Measurements from ENCODE around the gene MYO16.
"Not testable (repeated sequence)": the region's sequence is repeated elsewhere in the genome, so short reads cannot be mapped to it uniquely, and the experiment has no call there.

The MYO16 gene

GRCh38 chr13:109074436-109074835 is 445.0 kb downstream of the MYO16 start:
- no peak for DNase-seq (ENCODE audit: low read depth)

DNA sequence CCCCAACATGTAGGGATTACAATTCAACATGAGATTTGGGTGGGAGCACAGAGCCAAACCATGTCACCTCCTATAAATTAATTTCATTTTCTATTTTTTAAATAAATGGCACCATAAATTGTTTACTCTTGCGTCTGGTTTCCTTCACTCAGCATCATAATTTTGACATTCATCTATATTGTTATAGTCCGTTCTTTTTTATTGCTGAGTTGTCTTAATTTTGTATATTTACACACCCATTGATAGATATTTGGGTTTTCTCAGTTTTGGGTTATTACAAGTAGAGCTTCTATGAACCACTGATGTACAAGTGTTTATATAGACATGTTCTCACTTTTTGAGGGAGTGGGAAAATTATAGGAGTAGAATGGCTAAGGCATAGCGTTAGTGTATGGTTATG is 445.4 kb downstream of the MYO16 start:
- no peak for DNase-seq (ENCODE audit: low read depth)

DNA sequence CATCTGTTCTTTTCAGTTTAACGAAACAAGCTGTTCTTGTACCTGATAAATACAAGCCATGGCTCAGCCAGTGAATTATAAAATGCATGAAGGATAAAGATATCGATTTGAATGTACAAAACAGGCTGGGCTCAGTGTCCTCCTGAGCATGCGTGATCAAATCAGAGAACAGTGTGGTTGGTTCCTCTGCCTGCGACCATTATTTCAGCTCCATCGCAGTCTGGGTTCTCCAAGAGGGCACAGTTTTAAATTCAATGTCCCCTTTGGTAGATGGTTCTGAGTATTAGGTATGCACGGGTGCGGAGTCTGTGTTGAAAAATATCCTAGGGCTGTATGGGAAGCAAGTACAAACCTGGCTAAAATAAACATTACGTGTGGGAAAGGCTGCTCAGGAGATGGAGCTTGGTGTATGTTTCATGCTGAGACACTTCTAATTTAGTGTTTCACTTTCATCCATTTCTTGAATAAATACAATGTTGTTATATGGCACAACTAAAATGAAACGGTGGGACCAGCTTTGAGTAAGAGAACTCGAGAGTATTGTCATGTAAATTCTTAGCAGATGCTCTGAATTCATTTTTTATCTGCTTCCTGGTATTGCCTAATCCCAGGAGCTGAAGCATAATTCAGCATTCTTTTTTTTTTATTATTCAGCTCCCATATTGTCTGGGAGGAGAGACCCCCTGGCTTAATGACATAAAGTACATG is 458.7 kb downstream of the MYO16 start:
- no peak for DNase-seq (ENCODE audit: low read depth)

- DNase-seq (ENCODE audit: low read depth) = no peak
Measured at GRCh38 chr13:109088624-109088917, 459.2 kb downstream of the MYO16 start.

DNA sequence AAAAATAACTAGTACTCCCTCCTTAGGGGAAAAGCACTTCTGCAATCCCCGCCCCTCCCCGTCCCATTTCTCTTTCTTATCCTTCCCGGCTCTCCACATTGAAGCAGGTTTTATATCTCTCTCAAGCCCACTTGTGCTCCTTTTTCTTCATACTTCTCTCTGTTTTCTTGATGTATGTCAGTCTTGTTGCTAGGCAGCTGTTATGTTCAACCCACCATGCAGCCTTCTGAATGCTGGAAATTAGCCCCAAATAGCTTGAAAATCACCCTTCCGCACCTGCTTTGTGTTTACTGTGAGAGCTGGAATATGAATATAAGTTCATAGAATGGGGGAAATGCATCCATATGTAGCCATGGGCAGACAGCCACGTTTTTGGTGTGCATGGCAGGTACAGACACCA is 461.4 kb downstream of the MYO16 start:
- DNase-seq (ENCODE audit: low read depth) = no peak

DNA sequence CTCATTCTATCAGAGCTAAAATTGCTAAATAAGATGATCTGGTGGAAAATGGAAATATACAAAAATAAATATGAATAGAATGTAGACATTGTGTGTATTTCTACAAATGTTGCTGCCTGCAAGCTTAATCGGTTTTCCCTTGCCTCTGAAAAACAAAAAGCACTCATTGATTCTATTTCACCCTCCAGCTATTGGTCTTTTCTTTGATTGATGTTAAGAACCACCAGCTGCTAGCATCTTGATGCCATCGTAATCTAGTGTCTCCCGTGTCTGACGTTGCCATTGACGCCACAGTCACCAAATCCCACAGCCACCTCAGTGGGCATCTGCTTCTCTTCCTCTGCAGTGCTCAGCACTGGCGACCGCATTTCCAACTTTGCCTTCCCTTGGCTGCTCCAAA is 461.8 kb downstream of the MYO16 start:
- DNase-seq (ENCODE audit: low read depth) = no peak

- not testable (repeated sequence) for DNase-seq (ENCODE audit: low read depth)
Measured at GRCh38 chr13:109092186-109092585, 462.8 kb downstream of the MYO16 start.

DNA sequence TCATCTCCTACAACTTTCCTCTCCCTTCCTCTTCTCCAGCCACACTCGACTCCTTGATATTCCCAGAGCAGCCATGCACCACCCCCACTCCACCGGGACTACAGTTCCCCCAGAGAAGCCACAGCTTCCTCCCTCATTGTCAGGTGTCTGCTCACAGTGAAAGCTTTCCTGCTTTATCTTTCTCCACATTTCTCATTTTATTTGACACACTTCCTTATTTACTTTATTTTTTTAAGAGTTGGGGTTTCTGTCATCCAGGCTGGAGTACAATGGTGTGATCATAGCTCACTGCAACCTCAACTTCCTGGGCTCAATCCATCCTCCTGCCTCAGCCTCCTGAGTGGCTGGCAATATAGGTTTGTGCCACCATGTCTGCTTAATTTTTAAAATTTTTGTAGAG is 464.6 kb downstream of the MYO16 start:
- DNase-seq (ENCODE audit: low read depth) = no peak

- no peak for DNase-seq (ENCODE audit: low read depth)
Measured at GRCh38 chr13:109095126-109095525, 465.7 kb downstream of the MYO16 start.

DNA sequence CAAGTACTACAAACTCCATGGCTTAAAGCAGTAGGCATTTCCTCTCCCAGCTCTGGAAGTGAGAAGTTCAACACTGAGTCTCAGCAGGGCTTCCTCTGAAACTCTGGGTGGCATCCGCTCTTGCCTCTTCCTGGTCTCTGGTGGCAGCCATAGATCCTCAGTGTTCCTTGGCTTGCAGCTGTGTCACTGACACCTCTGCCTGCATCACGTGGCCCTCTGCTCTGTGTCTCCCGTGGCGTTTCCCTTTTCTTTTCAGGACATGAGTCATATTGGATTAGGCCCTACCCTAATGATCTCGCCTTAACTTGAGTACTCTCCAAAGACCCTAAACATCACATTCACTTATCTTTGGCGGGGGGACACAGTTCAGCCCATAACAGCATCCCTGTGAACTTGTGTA is 466.7 kb downstream of the MYO16 start:
- no peak for DNase-seq (ENCODE audit: low read depth)

DNA sequence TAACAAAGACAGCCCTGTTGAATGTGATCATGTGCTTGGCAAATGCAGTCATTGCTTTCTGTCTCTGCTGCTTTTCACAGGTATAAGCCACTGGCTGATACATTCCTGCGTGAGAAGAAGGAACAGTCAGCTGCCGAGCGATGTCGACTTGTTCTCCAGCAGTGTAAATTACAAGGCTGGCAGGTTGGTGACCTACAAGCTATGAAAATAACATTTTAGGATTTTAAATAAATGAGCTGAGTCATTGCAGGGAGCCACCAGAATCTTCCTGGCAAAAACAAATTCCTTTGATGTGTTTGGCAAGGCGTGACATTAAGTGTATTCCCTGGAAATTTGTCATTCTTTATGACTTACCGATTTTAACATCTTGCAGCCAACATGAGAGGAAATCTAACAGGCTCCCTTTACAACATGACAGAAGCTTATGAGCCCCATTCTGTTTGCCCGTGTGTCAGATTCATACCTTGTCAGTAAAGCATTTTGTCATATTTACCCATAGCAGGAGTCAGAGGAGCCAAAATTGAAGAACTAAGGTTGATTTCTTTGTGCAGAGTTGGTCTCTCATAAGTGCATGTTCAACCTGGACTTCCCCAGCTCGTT is 471.4 kb downstream of the MYO16 start:
- no peak for DNase-seq (ENCODE audit: low read depth)

- DNase-seq (ENCODE audit: low read depth) = no peak
Measured at GRCh38 chr13:109101550-109102144, 472.2 kb downstream of the MYO16 start.

DNA sequence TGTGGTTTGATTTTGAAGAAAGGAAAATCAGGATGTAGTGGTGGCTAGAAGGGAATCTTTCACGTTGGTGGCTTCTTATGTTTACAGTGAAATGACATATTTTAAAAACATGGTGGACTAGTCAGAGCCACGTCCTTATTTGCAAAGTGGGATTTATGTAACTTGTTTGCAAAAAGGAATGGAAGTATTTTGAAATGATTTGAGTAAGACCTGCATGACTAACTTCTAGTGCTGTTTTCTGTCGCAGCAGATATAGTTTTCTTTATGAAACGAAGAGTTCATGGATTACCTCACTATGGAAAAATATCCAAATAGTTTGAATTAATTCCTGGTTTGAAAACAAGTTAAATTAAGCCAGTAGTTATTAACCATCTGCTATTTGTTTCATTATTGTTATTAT is 476.5 kb downstream of the MYO16 start:
- no peak for DNase-seq (ENCODE audit: low read depth)

DNA sequence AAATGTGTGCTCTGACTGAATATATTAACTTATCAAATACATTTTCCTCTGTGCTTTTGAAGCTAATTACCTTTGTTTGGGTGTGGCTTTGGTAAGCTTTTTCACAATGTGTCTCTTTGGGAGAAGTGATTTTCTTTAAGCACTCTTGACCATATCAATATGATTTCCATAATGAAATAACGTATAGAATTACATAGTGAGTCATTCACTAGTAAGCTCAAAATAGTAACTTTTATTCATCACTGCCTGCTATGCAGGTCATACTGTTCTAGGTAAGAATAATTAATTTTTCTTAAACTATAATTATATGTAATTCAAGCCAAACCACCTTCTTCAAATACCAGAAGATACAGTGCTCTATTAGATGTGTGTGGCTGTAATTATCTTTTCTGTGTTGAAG is 480.7 kb downstream of the MYO16 start:
- DNase-seq (ENCODE audit: low read depth) = no peak

GRCh38 chr13:109111141-109111540 is 481.7 kb downstream of the MYO16 start:
- DNase-seq (ENCODE audit: low read depth) = no peak

DNA sequence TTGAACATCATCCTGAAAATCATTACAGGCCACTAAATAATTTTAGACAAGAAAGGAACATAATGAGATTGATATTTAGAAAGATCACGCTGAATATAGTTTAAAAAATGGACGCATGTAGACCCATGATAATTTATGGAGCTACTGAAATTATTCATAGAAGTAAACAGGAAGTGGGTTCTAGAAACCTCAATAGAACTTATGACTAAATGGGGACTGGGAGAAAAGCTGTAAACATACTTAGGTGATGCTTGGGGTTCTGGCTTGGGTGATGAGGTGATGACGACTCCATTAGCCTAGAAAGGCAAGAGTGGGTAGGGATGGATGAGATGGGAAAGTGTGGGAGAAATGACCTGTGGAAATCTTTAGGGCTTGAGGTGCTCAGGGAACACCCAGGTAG is 484.0 kb downstream of the MYO16 start:
- no peak for DNase-seq (ENCODE audit: low read depth)

DNA sequence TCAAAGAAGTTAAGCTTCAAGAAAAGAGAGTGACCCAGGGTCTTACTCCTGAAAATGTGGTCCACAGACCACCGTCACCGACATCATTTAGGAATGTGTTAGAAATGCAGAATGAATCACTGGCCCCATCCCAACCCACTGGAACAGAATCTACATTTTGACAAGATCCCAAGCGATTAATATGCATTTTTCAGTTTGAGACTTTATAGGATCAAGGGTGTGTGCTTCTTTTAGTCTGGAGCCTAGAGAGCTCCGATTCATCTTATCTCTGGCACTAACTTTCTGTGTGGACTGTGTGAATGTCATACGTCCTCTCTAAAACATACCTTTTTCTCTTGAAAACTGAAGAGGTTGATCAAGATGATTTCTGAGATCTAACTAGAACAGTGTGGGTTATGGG is 484.8 kb downstream of the MYO16 start:
- no peak for DNase-seq (ENCODE audit: low read depth)

- no peak for DNase-seq (ENCODE audit: low read depth)
Measured at GRCh38 chr13:109114991-109115390, 485.6 kb downstream of the MYO16 start.

DNA sequence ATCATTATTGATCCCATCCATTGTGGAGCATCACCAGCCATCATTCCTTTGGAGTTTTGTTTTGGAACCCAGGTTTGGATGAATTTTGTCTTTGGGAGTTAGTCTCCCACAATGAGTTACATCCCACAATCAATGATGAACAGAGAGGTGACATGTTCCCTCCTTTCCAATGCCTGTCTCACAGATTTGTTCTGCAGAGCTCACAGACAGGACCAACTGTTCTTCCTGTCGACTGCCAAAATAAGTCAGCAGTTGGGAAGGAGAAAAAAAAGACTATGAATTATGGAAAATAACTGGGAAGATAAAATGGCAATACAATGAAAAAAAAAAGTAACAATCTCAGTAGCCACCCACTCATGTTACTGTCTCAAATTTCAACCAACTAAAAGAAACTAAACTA is 489.1 kb downstream of the MYO16 start:
- no peak for DNase-seq (ENCODE audit: low read depth)

DNA sequence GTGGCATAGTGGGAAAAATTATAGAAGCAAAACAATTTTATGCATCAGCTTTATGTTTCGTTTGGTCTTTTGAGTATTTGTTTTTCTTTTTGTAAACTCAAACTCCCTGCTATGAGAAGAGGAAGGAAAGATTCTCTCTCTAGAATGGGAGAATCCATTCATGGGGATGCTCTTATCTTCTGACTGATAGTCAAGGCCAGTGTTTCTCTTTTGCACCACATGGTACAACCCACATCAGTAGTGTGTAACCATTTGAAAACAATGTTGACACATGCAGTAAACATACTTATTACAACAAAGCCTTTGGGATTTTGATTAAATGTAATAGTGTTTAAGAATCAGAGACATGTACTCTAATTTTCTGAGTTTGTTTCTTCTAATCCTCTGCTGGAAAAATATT is 490.5 kb downstream of the MYO16 start:
- DNase-seq (ENCODE audit: low read depth) = no peak

- DNase-seq (ENCODE audit: low read depth) = no peak
Measured at GRCh38 chr13:109121826-109122225, 492.4 kb downstream of the MYO16 start.

GRCh38 chr13:109123971-109124370 is 494.6 kb downstream of the MYO16 start:
- no peak for DNase-seq (ENCODE audit: low read depth)

- no peak for DNase-seq (ENCODE audit: low read depth)
Measured at GRCh38 chr13:109126178-109126577, 496.8 kb downstream of the MYO16 start.

Data from stimulated activated CD8-positive, alpha-beta memory T cell treated with anti-CD3 and anti-CD28 coated beads, Interleukin-4, amount 100 ng/mL, for 24 hours (primary cell).